Suprapubic skin (tissue), 4 donors: Measurements from ENCODE around the gene SDCBP2. TPM values are rescaled to one million over a fixed set of nuclear protein-coding genes. Genes with fewer than 3 reads are reported as not detected.

Experiments
- DNase-seq, 2 donors: peaks; one replicate each; pipeline ENCODE4 v3.0.0-alpha.2; 2019; ENCODE audit warnings: low spot score in 2 of 2
- H3K27ac ChIP-seq: fragments of 200-600 bp; sonication (generic); one replicate; pipeline ENCODE4 v1.5.1; 2019
- H3K27me3 ChIP-seq: fragments of 200-600 bp; sonication (generic); one replicate; pipeline ENCODE4 v1.5.1; 2019
- H3K36me3 ChIP-seq: fragments of 200-600 bp; sonication (generic); one replicate; pipeline ENCODE4 v1.5.1; 2019
- H3K4me1 ChIP-seq: fragments of 200-600 bp; sonication (generic); one replicate; pipeline ENCODE4 v1.5.1; 2019
- H3K4me3 ChIP-seq: fragments of 200-600 bp; sonication (generic); one replicate; pipeline ENCODE4 v1.5.1; 2019; ENCODE audit warnings: mild to moderate bottlenecking
- H3K9me3 ChIP-seq: fragments of 200-600 bp; sonication (generic); one replicate; pipeline ENCODE4 v1.5.1; 2019
- CTCF ChIP-seq, 2 donors: fragments of 200-600 bp in 1 of 2; fragments of 450-650 bp in 1 of 2; sonication (generic) in 1 of 2; IDR thresholded peaks; one replicate each; pipeline ENCODE4 v1.5.1; 2016 to 2019; ENCODE audit warnings: antibody characterized with exemption in 2 of 2, mild to moderate bottlenecking in 1 of 2, moderate library complexity in 1 of 2
- EP300 ChIP-seq: sonication (generic); formaldehyde crosslinking; IDR thresholded peaks from one replicate; pipeline ENCODE4 v1.6.1; 2017; ENCODE audit warnings: antibody characterized with exemption
- POLR2A ChIP-seq, 2 donors: fragments of 450-650 bp; IDR thresholded peaks; one replicate each; pipeline ENCODE4 v1.6.1; 2017; ENCODE audit warnings: antibody characterized with exemption in 2 of 2, mild to moderate bottlenecking in 2 of 2, moderate library complexity in 2 of 2
- POLR2AphosphoS5 ChIP-seq, 3 donors: sonication (generic); formaldehyde crosslinking; IDR thresholded peaks; one replicate each; pipeline ENCODE4 v1.6.1; 2017; ENCODE audit warnings: antibody characterized with exemption in 3 of 3
- WGBS: methylation state at CpG from one replicate; pipeline ENCODE4 v1.1.5; 2018; 5-methylcytosine and 5-hydroxymethylcytosine counted together
- total RNA-seq, 4 donors: library from RNA; depleted of rRNA; stranded (reverse); fragments of >200 nt; gene quantifications; one replicate each; pipeline ENCODE4 v1.1.0, GENCODE V29; 2016

Gene SDCBP2
- total RNA-seq, 4 donors from 2014 or later = 74.4 to 143 (median 115) TPM

- 94% methylated on average over 6 of the region's 7 CpGs for WGBS
Measured at GRCh38 chr20:1360094-1360846, 31.3 kb upstream of the SDCBP2 start.

GRCh38 chr20:1357921-1358671 lies 29.2 kb upstream of the SDCBP2 start:
- Histone ChIP-seq H3K36me3 (peaks cover 35% of the 10 kb centered on the region), H3K9me3 (no peaks in the 10 kb centered on the region), H3K27ac (no peak overlapping the region), H3K27me3 (no peaks in the 10 kb centered on the region), H3K4me3 (no peak overlapping the region), H3K4me1 (no peaks in the 10 kb centered on the region)
- no peak for DNase-seq
- no peak for TF ChIP-seq POLR2AphosphoS5 (IDR thresholded peaks at IDR 0.05)
- TF ChIP-seq EP300 = no peak
- no peak for TF ChIP-seq POLR2A (IDR thresholded peaks at IDR 0.05)
- TF ChIP-seq CTCF (IDR thresholded peaks at IDR 0.05) = no peak
- whole genome bisulfite sequencing = 98% methylated on average over 7 of the region's 9 CpGs

More at GRCh38 chr20:1360094-1360846, 31.3 kb upstream of the SDCBP2 start:
- no peak overlapping the region for H3K4me3 ChIP-seq
- no peak for TF ChIP-seq POLR2A (IDR thresholded peaks at IDR 0.05)
- H3K27me3 ChIP-seq = no peaks in the 10 kb centered on the region
- H3K4me1 ChIP-seq = no peaks in the 10 kb centered on the region
- no peak overlapping the region for H3K27ac ChIP-seq
- H3K36me3 ChIP-seq = peaks cover 26% of the 10 kb centered on the region
- no peak for DNase-seq
- H3K9me3 ChIP-seq = no peaks in the 10 kb centered on the region

GRCh38 chr20:1353956-1354355 lies 25.0 kb upstream of the SDCBP2 start:
- Histone ChIP-seq H3K27ac (no peak overlapping the region), H3K27me3 (no peaks in the 10 kb centered on the region), H3K4me3 (no peak overlapping the region), H3K4me1 (no peaks in the 10 kb centered on the region), H3K9me3 (no peaks in the 10 kb centered on the region), H3K36me3 (peaks cover 22% of the 10 kb centered on the region)
- no peak for DNase-seq
- TF ChIP-seq EP300 = no peak
- TF ChIP-seq POLR2A (IDR thresholded peaks at IDR 0.05) = no peak
- TF ChIP-seq POLR2AphosphoS5 (IDR thresholded peaks at IDR 0.05) = no peak
- no peak for TF ChIP-seq CTCF (IDR thresholded peaks at IDR 0.05)

GRCh38 chr20:1346315-1346969 lies 17.5 kb upstream of the SDCBP2 start:
- H3K27me3 ChIP-seq = no peaks in the 10 kb centered on the region
- TF ChIP-seq POLR2AphosphoS5 (IDR thresholded peaks at IDR 0.05) (no peak), CTCF (IDR thresholded peaks at IDR 0.05) (no peak), POLR2A (IDR thresholded peaks at IDR 0.05) (no peak), EP300 (no peak)
- 88% methylated on average over 2 of the region's 2 CpGs for WGBS
- no peaks in the 10 kb centered on the region for H3K36me3 ChIP-seq
- H3K27ac ChIP-seq = no peak overlapping the region
- peaks cover 3% of the 10 kb centered on the region for H3K9me3 ChIP-seq
- H3K4me3 ChIP-seq = no peak overlapping the region
- no peak for DNase-seq
- H3K4me1 ChIP-seq = no peaks in the 10 kb centered on the region

GRCh38 chr20:1345756-1346093 lies 16.8 kb upstream of the SDCBP2 start:
- Histone ChIP-seq H3K4me3 (no peak overlapping the region), H3K27me3 (no peaks in the 10 kb centered on the region), H3K9me3 (peaks cover 3% of the 10 kb centered on the region), H3K27ac (no peak overlapping the region), H3K4me1 (no peaks in the 10 kb centered on the region), H3K36me3 (no peaks in the 10 kb centered on the region)
- WGBS = 75% methylated on average over 1 of the region's 1 CpG
- DNase-seq = no peak
- TF ChIP-seq EP300 = no peak
- no peak for TF ChIP-seq CTCF (IDR thresholded peaks at IDR 0.05)
- TF ChIP-seq POLR2A (IDR thresholded peaks at IDR 0.05) = no peak
